PC-9 (cell line): Measurements from ENCODE around the gene CLPTM1L. TPM values are rescaled to one million over a fixed set of nuclear protein-coding genes. Genes with fewer than 3 reads are reported as not detected.
"Not testable (repeated sequence)": the region's sequence is repeated elsewhere in the genome, so short reads cannot be mapped to it uniquely, and the experiment has no call there.

Source experiments
- BruUV-seq: library from RNA; stranded (reverse); fragments of 400-500 nt; replicated peaks from 2 replicates; lab custom pipeline; 2021; lab: Mats Ljungman, UMichigan
- CTCF ChIA-PET: fragments of 300-600 bp; sonication (Branson Sonifier 250); formaldehyde crosslinking; loops from one replicate; lab custom pipeline; 2022; ENCODE audit warnings: antibody characterized with exemption; lab: Charles Lee
- POLR2A ChIA-PET: fragments of 300-600 bp; sonication (Branson Sonifier 250); formaldehyde crosslinking; loops from one replicate; lab custom pipeline; 2022; ENCODE audit warnings: antibody characterized with exemption; ENCODE audit not compliant: unreplicated experiment; lab: Charles Lee
- DNase-seq, 2 experiments: peaks; one replicate each; pipeline versions ENCODE4 v3.0.0 to v3.0.0-alpha.2; 2015 to 2022; ENCODE audit warnings: mixed read lengths in 1 of 2
- H2AFZ ChIP-seq: fragments of 200-600 bp; sonication (generic); 2 replicates; pipeline ENCODE4 v1.8.1; 2017; ENCODE audit warnings: antibody characterized with exemption
- H3F3A ChIP-seq: fragments of 200-600 bp; sonication (generic); 2 replicates; pipeline ENCODE4 v1.8.1; 2017; ENCODE audit warnings: antibody characterized with exemption, mild to moderate bottlenecking, low read depth; ENCODE audit not compliant: insufficient read depth
- H3K27ac ChIP-seq: fragments of 200-600 bp; sonication (generic); 2 replicates; pipeline ENCODE4 v1.6.1; 2016; ENCODE audit warnings: mixed run types
- H3K27me3 ChIP-seq: fragments of 200-600 bp; sonication (generic); 2 replicates; pipeline ENCODE4 v1.6.1; 2016; ENCODE audit warnings: low read depth, mixed run types; ENCODE audit not compliant: insufficient read depth
- H3K36me3 ChIP-seq: fragments of 200-600 bp; sonication (generic); 2 replicates; pipeline ENCODE4 v1.6.1; 2016; ENCODE audit warnings: low read depth, mixed run types
- H3K4me1 ChIP-seq: fragments of 200-600 bp; sonication (generic); replicated peaks from 2 replicates; pipeline ENCODE4 v1.6.1; 2016; ENCODE audit warnings: mixed run types; ENCODE audit not compliant: insufficient read depth
- H3K4me2 ChIP-seq: fragments of 200-600 bp; sonication (generic); 2 replicates; pipeline ENCODE4 v1.6.1; 2017; ENCODE audit warnings: mixed run types
- H3K4me3 ChIP-seq: fragments of 200-600 bp; sonication (generic); 2 replicates; pipeline ENCODE4 v1.6.1; 2016; ENCODE audit warnings: mixed run types
- H3K79me2 ChIP-seq: fragments of 200-600 bp; sonication (generic); 2 replicates; pipeline ENCODE4 v1.6.1; 2017; ENCODE audit warnings: low read depth, mixed run types
- H3K9me2 ChIP-seq: fragments of 200-600 bp; sonication (generic); 2 replicates; pipeline ENCODE4 v1.8.1; 2017; ENCODE audit warnings: mild to moderate bottlenecking; ENCODE audit not compliant: insufficient read depth
- H3K9me3 ChIP-seq: fragments of 200-600 bp; sonication (generic); 2 replicates; pipeline ENCODE4 v1.8.1; 2016; ENCODE audit warnings: low read depth; ENCODE audit not compliant: insufficient read depth
- H4K20me1 ChIP-seq: fragments of 200-600 bp; sonication (generic); 2 replicates; pipeline ENCODE4 v1.8.1; 2017; ENCODE audit not compliant: insufficient read depth
- CTCF ChIP-seq: fragments of 200-600 bp; sonication (generic); conservative IDR thresholded peaks from 2 replicates; pipeline ENCODE4 v1.6.1; 2017; ENCODE audit warnings: mixed run types, antibody characterized with exemption, mild to moderate bottlenecking, moderate library complexity
- EZH2 ChIP-seq: fragments of 200-600 bp; sonication (generic); IDR thresholded peaks from 2 replicates; pipeline ENCODE4 v1.8.0; 2017; ENCODE audit warnings: antibody characterized with exemption, low read depth
- intact Hi-C: fragments of 100-400 bp; cut with micrococcal nuclease; formaldehyde crosslinking; loops from one replicate; pipeline ENCODE4 v1.10.0; 2022; ENCODE audit not compliant: unreplicated experiment
- total RNA-seq: library from RNA; stranded (reverse); gene quantifications from 2 replicates; pipeline ENCODE4 v1.2.3, GENCODE V29; 2021

The CLPTM1L gene
- total RNA-seq, 1 experiment from 2014 or later = 260 TPM

- H3K4me1 ChIP-seq = no peaks in the 10 kb centered on the region
- no peaks in the 10 kb centered on the region for H3K27me3 ChIP-seq
- no peak overlapping the region for H2AFZ ChIP-seq
- no peak overlapping the region for H3K27ac ChIP-seq
- ChIA-PET CTCF (no interaction called here), POLR2A (interaction anchor here (0.7 kb wide), 1 partner anchor 142 kb away, joined by 4 read pairs; no protein-coding TSS in a partner anchor)
- H4K20me1 ChIP-seq = no peaks in the 10 kb centered on the region
- no peak overlapping the region for H3K4me3 ChIP-seq
- intact Hi-C loops = no loop called here
- no peak for TF ChIP-seq CTCF
- no peak for TF ChIP-seq EZH2
- H3K4me2 ChIP-seq = no peak overlapping the region
- H3K79me2 ChIP-seq = peaks cover 5% of the 10 kb centered on the region; the same call in 1 of the 2 replicates
- no peaks in the 10 kb centered on the region for H3K9me2 ChIP-seq
- H3K9me3 ChIP-seq = no peaks in the 10 kb centered on the region
- no TSS peak for BruUV-seq
- no peak for DNase-seq
- H3F3A ChIP-seq = no peaks in the 10 kb centered on the region
- no peaks in the 10 kb centered on the region for H3K36me3 ChIP-seq
Measured at GRCh38 chr5:1277331-1277730, 67.6 kb downstream of the CLPTM1L start.

DNA sequence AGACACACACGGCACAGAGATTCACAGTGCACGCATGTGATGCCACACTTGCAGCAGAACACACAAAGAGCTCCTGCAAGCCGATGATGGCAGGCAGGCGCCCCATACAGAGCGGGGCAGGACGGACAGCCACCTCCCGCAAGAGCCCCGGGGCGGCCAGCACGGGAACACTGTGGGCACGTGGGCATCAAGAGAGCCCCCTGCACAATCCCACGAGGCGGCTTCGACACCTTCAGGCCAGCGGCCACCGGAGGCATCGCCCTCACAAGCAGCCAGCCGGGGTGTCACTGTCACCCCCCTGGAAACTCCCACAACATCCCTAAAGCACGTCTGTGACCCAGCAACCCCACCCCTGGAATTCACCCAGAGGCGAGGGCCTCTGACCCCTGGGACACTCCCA is 68.0 kb downstream of the CLPTM1L start:
- CTCF ChIA-PET = no interaction called here
- TF ChIP-seq CTCF (no peak), EZH2 (no peak)
- Histone ChIP-seq H3K27ac (no peak overlapping the region), H3F3A (no peaks in the 10 kb centered on the region), H3K27me3 (no peaks in the 10 kb centered on the region), H3K4me3 (no peak overlapping the region), H3K79me2 (peaks cover under 1% of the 10 kb centered on the region; the same call in 1 of the 2 replicates), H4K20me1 (no peaks in the 10 kb centered on the region), H3K9me3 (no peaks in the 10 kb centered on the region), H3K4me1 (no peaks in the 10 kb centered on the region), H3K4me2 (no peak overlapping the region), H3K36me3 (no peaks in the 10 kb centered on the region), H2AFZ (no peak overlapping the region), H3K9me2 (no peaks in the 10 kb centered on the region)
- POLR2A ChIA-PET = no interaction called here
- DNase-seq = no peak
- intact Hi-C loops = no loop called here
- BruUV-seq = no TSS peak

DNA sequence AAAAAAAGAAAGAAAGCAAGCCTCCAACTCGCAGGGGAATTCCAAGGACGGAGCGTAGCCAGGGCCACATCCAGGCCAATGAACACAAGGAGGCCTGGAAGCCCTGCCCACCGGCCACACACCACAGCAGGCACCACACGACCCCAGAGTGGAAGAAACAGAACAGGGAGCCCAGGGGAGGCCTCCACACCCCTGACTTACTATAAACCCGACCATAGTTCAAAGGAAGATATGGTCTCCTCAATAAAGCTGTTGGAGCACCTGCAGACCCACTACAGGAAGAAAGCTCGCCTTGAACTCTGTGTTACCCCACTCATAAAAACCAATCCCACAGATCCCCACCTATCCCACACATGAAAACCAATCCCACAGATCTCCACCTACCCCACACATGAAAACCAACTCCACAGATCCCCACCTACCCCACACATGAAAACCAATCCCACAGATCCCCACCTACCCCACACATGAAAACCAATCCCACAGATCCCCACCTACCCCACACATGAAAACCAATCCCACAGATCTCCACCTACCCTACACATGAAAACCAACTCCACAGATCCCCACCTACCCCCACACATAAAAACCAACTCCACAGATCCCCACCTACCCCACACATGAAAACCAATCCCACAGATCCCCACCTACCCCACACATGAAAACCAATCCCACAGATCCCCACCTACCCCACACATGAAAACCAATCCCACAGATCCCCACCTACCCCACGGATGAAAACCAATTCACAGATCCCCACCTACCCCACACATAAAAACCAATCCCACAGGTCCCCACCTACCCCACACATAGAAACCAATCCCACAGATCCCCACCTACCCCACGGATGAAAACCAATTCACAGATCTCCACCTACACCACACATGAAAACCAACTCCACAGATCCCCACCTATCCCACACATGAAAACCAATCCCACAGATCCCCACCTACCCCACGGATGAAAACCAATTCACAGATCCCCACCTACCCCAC is 69.2 kb downstream of the CLPTM1L start:
- BruUV-seq, H4K20me1 ChIP-seq: not testable (repeated sequence)

More for the DNA sequence above, 69.2 kb downstream of the CLPTM1L start:
- DNase-seq, H3K9me2 ChIP-seq, H3K4me2 ChIP-seq, intact Hi-C loops, H3K79me2 ChIP-seq, H2AFZ ChIP-seq, H3K27ac ChIP-seq, H3K9me3 ChIP-seq, H3K4me1 ChIP-seq, H3K4me3 ChIP-seq, POLR2A ChIA-PET, H3K36me3 ChIP-seq, H3K27me3 ChIP-seq, CTCF ChIA-PET, H3F3A ChIP-seq: not testable (repeated sequence)
